Liver (tissue), 3 donors: ENCODE results near the gene TENM3.

Experiments used
- JUND ChIP-seq, 2 donors: IDR thresholded peaks; 2 replicates each; pipeline ENCODE4 v1.6.1; 2016; ENCODE audit warnings: antibody characterized with exemption in 2 of 2
- RAD21 ChIP-seq, 2 donors: IDR thresholded peaks; 2 replicates each; pipeline ENCODE4 v1.6.1; 2016; ENCODE audit warnings: antibody characterized with exemption in 2 of 2, mild to moderate bottlenecking in 2 of 2
- TF ChIP-seq, protein P1 (sequence below): fragments of 150-350 bp; IDR thresholded peaks from 2 replicates; pipeline ENCODE4 v1.5.1; 2017; ENCODE audit warnings: improper control_type of control experiment, low read depth, low read length; ENCODE audit not compliant: missing input control
- donor health status: healthy.
- donor health status: healthy.

DNA sequence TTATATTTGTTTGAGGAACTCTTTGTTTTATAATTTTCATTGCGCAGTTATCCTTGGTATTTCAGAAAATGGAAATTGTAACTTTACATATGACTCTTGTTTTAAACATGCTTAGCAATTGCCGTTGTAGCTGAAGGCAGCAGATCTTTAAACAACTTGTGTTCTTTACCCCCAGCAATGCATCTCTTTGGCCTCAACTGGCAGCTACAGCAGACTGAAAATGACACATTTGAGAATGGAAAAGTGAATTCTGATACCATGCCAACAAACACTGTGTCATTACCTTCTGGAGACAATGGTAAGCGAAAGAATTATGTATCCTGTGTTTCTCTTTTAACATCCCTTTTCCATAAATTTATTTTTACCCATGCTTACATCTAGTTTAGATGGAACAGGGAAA, 410.4 kb downstream of the TENM3 start:
- TF ChIP-seq, protein P1, sequence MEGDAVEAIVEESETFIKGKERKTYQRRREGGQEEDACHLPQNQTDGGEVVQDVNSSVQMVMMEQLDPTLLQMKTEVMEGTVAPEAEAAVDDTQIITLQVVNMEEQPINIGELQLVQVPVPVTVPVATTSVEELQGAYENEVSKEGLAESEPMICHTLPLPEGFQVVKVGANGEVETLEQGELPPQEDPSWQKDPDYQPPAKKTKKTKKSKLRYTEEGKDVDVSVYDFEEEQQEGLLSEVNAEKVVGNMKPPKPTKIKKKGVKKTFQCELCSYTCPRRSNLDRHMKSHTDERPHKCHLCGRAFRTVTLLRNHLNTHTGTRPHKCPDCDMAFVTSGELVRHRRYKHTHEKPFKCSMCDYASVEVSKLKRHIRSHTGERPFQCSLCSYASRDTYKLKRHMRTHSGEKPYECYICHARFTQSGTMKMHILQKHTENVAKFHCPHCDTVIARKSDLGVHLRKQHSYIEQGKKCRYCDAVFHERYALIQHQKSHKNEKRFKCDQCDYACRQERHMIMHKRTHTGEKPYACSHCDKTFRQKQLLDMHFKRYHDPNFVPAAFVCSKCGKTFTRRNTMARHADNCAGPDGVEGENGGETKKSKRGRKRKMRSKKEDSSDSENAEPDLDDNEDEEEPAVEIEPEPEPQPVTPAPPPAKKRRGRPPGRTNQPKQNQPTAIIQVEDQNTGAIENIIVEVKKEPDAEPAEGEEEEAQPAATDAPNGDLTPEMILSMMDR, result no peak
- no peak for TF ChIP-seq RAD21 (IDR thresholded peaks at IDR 0.05)
- TF ChIP-seq JUND (IDR thresholded peaks at IDR 0.05), result no peak
